ENCODE results near the gene ZNF215.

DNA sequence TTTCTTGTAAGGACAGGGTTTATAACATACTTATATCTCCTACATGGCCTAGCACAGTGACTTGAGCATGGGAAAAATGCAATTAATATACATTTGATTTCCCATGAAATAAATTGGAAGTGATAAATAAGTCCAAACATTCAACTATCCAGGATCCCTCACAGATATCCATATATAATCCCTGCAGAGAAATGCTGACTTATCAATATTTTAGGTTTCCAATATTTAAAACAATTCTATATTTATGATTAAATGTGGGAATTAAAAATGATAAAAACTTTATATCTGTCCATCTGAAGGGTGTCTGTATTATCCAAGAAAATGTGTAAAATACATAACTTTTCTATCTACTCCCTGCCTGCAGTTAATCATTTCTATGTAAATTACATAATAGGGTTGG lies 43.5 kb upstream of the ZNF215 start:
- no peak for TF ChIP-seq THAP11 (CRISPR knock-in tag; IDR thresholded peaks at IDR 0.05)
- TF ChIP-seq CTCF (CRISPR knock-in tag; IDR thresholded peaks at IDR 0.05): no peak
- no peak for TF ChIP-seq MLLT10 (CRISPR knock-in tag; IDR thresholded peaks at IDR 0.05)
- TF ChIP-seq, protein P1, sequence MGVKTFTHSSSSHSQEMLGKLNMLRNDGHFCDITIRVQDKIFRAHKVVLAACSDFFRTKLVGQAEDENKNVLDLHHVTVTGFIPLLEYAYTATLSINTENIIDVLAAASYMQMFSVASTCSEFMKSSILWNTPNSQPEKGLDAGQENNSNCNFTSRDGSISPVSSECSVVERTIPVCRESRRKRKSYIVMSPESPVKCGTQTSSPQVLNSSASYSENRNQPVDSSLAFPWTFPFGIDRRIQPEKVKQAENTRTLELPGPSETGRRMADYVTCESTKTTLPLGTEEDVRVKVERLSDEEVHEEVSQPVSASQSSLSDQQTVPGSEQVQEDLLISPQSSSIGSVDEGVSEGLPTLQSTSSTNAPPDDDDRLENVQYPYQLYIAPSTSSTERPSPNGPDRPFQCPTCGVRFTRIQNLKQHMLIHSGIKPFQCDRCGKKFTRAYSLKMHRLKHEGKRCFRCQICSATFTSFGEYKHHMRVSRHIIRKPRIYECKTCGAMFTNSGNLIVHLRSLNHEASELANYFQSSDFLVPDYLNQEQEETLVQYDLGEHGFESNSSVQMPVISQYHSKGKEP (CRISPR knock-in tag; IDR thresholded peaks at IDR 0.05): no peak
- no peak for TF ChIP-seq CREB1 (IDR thresholded peaks at IDR 0.05)
- no peak for TF ChIP-seq CREB1 (CRISPR knock-in tag; IDR thresholded peaks at IDR 0.05)
- TF ChIP-seq POLR2AphosphoS5 (IDR thresholded peaks at IDR 0.05; ENCODE audit: low read depth, low read length): no peak
- TF ChIP-seq RFX5 (IDR thresholded peaks at IDR 0.05; ENCODE audit: low read depth, low read length): no peak
- TF ChIP-seq, protein P2, sequence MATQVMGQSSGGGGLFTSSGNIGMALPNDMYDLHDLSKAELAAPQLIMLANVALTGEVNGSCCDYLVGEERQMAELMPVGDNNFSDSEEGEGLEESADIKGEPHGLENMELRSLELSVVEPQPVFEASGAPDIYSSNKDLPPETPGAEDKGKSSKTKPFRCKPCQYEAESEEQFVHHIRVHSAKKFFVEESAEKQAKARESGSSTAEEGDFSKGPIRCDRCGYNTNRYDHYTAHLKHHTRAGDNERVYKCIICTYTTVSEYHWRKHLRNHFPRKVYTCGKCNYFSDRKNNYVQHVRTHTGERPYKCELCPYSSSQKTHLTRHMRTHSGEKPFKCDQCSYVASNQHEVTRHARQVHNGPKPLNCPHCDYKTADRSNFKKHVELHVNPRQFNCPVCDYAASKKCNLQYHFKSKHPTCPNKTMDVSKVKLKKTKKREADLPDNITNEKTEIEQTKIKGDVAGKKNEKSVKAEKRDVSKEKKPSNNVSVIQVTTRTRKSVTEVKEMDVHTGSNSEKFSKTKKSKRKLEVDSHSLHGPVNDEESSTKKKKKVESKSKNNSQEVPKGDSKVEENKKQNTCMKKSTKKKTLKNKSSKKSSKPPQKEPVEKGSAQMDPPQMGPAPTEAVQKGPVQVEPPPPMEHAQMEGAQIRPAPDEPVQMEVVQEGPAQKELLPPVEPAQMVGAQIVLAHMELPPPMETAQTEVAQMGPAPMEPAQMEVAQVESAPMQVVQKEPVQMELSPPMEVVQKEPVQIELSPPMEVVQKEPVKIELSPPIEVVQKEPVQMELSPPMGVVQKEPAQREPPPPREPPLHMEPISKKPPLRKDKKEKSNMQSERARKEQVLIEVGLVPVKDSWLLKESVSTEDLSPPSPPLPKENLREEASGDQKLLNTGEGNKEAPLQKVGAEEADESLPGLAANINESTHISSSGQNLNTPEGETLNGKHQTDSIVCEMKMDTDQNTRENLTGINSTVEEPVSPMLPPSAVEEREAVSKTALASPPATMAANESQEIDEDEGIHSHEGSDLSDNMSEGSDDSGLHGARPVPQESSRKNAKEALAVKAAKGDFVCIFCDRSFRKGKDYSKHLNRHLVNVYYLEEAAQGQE (IDR thresholded peaks at IDR 0.05; ENCODE audit: borderline replicate concordance in 1 of 2, low read depth in 1 of 2, low read length in 2 of 2): no peak
- no peak for TF ChIP-seq HCFC1 (IDR thresholded peaks at IDR 0.05; ENCODE audit: low read depth, low read length)
- no peak for TF ChIP-seq ZNF747 (CRISPR knock-in tag; IDR thresholded peaks at IDR 0.05; ENCODE audit: borderline replicate concordance)
- TF ChIP-seq RARG (CRISPR knock-in tag; IDR thresholded peaks at IDR 0.05; ENCODE audit: low read depth): no peak
- no peak for TF ChIP-seq BORCS8-MEF2B (CRISPR knock-in tag; IDR thresholded peaks at IDR 0.05)

All from HepG2 (cell line).